Transverse colon (tissue), 4 donors: ENCODE results near the gene COL13A1. TPM values are rescaled to one million over a fixed set of nuclear protein-coding genes. Genes with fewer than 3 reads are reported as not detected.

ENCODE experiments used
- DNase-seq: peaks from one replicate; pipeline ENCODE4 v3.0.0-alpha.2; 2019
- H3K27ac ChIP-seq, 4 donors: fragments of 200-600 bp; sonication (generic); 2 replicates each; pipeline ENCODE4 v1.5.1; 2016 to 2018; ENCODE audit warnings: inconsistent platforms in 4 of 4
- H3K27me3 ChIP-seq: fragments of 200-600 bp; sonication (generic); 2 replicates; pipeline ENCODE4 v1.5.1; 2017; ENCODE audit warnings: inconsistent platforms
- H3K36me3 ChIP-seq, 4 donors: fragments of 200-600 bp; sonication (generic); 2 replicates each; pipeline ENCODE4 v1.5.1; 2017 to 2019; ENCODE audit warnings: inconsistent platforms in 4 of 4
- H3K4me1 ChIP-seq, 4 donors: fragments of 200-600 bp; sonication (generic); 2 replicates each; pipeline ENCODE4 v1.5.1; 2017 to 2020; ENCODE audit warnings: inconsistent platforms in 4 of 4
- H3K4me3 ChIP-seq, 4 donors: fragments of 200-600 bp; sonication (generic); 1 replicate in 1 of 4; 2 replicates in 3 of 4; pipeline versions ENCODE4 v1.5.1 to v1.6.1; 2017 to 2019; ENCODE audit warnings: inconsistent platforms in 4 of 4
- H3K9me3 ChIP-seq, 2 donors: fragments of 200-600 bp; sonication (generic); 2 replicates each; pipeline ENCODE4 v1.5.1; 2017 to 2019; ENCODE audit warnings: inconsistent platforms in 2 of 2
- EP300 ChIP-seq: sonication (generic); formaldehyde crosslinking; IDR thresholded peaks from one replicate; pipeline ENCODE4 v1.6.1; 2017; ENCODE audit warnings: antibody characterized with exemption, low read depth
- POLR2A ChIP-seq: fragments of 450-650 bp; IDR thresholded peaks from one replicate; pipeline ENCODE4 v1.6.1; 2016; ENCODE audit warnings: antibody characterized with exemption, mild to moderate bottlenecking, moderate library complexity
- POLR2AphosphoS5 ChIP-seq, 3 donors: sonication (generic); formaldehyde crosslinking; IDR thresholded peaks; one replicate each; pipeline ENCODE4 v1.6.1; 2016; ENCODE audit warnings: antibody characterized with exemption in 3 of 3
- WGBS, 2 donors: methylation state at CpG; one replicate each; pipeline ENCODE4 v1.1.5; 2018; ENCODE audit warnings: low coverage in 1 of 2; 5-methylcytosine and 5-hydroxymethylcytosine counted together
- in situ Hi-C, 4 donors: fragments of 200-750 bp; cut with MboI; loops; one replicate each; pipeline versions ENCODE4 v1.15.0 to v1.15.1; 2017; ENCODE audit warnings: low sequenced_read_pairs in 3 of 4, low pct_ligation_motif_present in 1 of 4, low pct_unique_long_range_greater_than_20kb in 1 of 4
- intact Hi-C: fragments of 100-400 bp; cut with DNase I; formaldehyde crosslinking; loops from one replicate; pipeline ENCODE4 v1.15.1; 2023; ENCODE audit warnings: low total_unique reads
- total RNA-seq, 4 donors: library from RNA; depleted of rRNA; stranded (reverse); fragments of >200 nt; gene quantifications; one replicate each; pipeline ENCODE4 v1.1.0, GENCODE V29; 2016
- TF ChIP-seq, protein P1 (sequence below), 5 experiments: fragments of 200-600 bp in 3 of 5; fragments of 450-650 bp in 2 of 5; sonication (generic) in 3 of 5; IDR thresholded peaks; 1 replicate in 2 of 5; 2 replicates in 3 of 5; pipeline ENCODE4 v1.5.1; 2016 to 2017; ENCODE audit warnings: antibody characterized with exemption in 5 of 5, inconsistent platforms in 3 of 5, mild to moderate bottlenecking in 2 of 5, moderate library complexity in 1 of 5

Gene COL13A1
- total RNA-seq, 4 donors from 2014 or later: 0.68 to 8.2 (median 2.1) TPM

DNA sequence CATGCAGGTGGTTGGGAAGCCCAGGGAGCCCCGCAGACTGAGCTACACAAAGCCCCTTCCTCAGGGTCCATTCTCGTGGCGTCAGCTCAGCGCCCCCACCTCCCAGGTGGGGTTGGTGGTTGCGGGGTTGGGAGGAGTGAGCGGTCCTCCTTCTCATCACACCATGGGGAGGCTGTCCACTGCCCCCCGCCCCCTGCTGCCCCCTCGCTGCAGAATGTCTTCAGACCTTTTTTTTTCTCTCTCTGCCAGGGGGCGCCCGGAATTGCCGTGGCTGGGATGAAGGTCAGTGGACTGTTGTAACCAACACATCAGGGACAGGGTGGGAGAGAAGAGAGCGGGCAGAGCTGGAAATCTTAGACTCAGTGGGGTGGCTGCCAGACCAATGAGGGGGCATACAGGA is 116.3 kb downstream of the COL13A1 start:
- no peak overlapping the region for H3K4me3 ChIP-seq
- TF ChIP-seq POLR2A (no peak), POLR2AphosphoS5 (IDR thresholded peaks at IDR 0.05) (no peak), EP300 (no peak)
- TF ChIP-seq, protein P1, sequence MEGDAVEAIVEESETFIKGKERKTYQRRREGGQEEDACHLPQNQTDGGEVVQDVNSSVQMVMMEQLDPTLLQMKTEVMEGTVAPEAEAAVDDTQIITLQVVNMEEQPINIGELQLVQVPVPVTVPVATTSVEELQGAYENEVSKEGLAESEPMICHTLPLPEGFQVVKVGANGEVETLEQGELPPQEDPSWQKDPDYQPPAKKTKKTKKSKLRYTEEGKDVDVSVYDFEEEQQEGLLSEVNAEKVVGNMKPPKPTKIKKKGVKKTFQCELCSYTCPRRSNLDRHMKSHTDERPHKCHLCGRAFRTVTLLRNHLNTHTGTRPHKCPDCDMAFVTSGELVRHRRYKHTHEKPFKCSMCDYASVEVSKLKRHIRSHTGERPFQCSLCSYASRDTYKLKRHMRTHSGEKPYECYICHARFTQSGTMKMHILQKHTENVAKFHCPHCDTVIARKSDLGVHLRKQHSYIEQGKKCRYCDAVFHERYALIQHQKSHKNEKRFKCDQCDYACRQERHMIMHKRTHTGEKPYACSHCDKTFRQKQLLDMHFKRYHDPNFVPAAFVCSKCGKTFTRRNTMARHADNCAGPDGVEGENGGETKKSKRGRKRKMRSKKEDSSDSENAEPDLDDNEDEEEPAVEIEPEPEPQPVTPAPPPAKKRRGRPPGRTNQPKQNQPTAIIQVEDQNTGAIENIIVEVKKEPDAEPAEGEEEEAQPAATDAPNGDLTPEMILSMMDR (IDR thresholded peaks at IDR 0.05): no peak
- no peak overlapping the region for H3K27ac ChIP-seq
- intact Hi-C loops (loop anchor here (5.0 kb wide), 1 partner anchor 276 kb away; no protein-coding TSS in a partner anchor), in situ Hi-C loops (no loop called here)
- no peak for DNase-seq
- no peaks in the 10 kb centered on the region for H3K9me3 ChIP-seq
- H3K4me1 ChIP-seq: peaks cover 2 to 17% (median 9%) of the 10 kb centered on the region in 4 donors
- no peaks in the 10 kb centered on the region for H3K36me3 ChIP-seq
- WGBS, 2 donors: 64% methylated on average over 12 of the region's 12 CpGs; no CpG with 5 or more reads in 1 of the 2 donors
- H3K27me3 ChIP-seq: no peaks in the 10 kb centered on the region

DNA sequence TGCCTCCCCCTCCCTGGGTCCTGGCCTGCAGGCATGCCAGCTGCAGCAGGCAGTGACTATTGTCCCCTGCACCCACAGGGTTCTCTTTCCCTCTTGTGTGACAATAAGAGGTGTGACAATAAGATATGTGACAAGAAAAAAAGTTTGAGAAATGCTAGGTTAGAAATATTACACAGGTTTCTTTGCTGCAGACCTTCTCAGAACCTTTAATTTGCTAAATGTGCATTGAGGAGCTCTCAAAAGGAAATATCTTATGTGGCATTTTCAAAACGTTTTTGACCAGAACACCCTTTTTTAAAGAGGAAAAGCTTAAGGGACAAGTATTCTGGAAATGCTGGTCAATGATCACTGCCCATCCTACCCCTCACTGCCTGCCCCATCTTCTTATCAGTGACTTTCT is 117.5 kb downstream of the COL13A1 start:
- H3K27me3 ChIP-seq: no peaks in the 10 kb centered on the region
- H3K4me1 ChIP-seq: peaks cover 0 to 4% (median 2%) of the 10 kb centered on the region in 4 donors
- DNase-seq: no peak
- H3K4me3 ChIP-seq: no peak overlapping the region
- H3K27ac ChIP-seq: no peak overlapping the region
- 0 to 9% methylated on average over 1 of the region's 1 CpG for WGBS, 2 donors
- H3K9me3 ChIP-seq: no peaks in the 10 kb centered on the region
- no peaks in the 10 kb centered on the region for H3K36me3 ChIP-seq
- intact Hi-C loops: loop anchor here (5.0 kb wide), 1 partner anchor 277 kb away; no protein-coding TSS in a partner anchor
- in situ Hi-C loops: no loop called here
- TF ChIP-seq POLR2AphosphoS5 (IDR thresholded peaks at IDR 0.05) (no peak), POLR2A (no peak), EP300 (no peak)
- TF ChIP-seq, protein P1 (IDR thresholded peaks at IDR 0.05): no peak

- Histone ChIP-seq H3K27ac (no peak overlapping the region), H3K9me3 (no peaks in the 10 kb centered on the region), H3K27me3 (no peaks in the 10 kb centered on the region), H3K4me1 (no peaks in the 10 kb centered on the region), H3K4me3 (no peak overlapping the region), H3K36me3 (no peaks in the 10 kb centered on the region)
- TF ChIP-seq EP300 (no peak), POLR2AphosphoS5 (IDR thresholded peaks at IDR 0.05) (no peak), POLR2A (no peak)
- TF ChIP-seq, protein P1 (IDR thresholded peaks at IDR 0.05): no peak
- in situ Hi-C loops: no loop called here
- intact Hi-C loops: no loop called here
- no peak for DNase-seq
- WGBS, 2 donors: 75 to 82% methylated on average over 4 to 5 of the region's 5 CpGs
Observed at GRCh38 chr10:69925111-69925510, 123.4 kb downstream of the COL13A1 start.

GRCh38 chr10:69928339-69928738 is 126.6 kb downstream of the COL13A1 start:
- Histone ChIP-seq H3K27ac (no peak overlapping the region), H3K4me3 (no peak overlapping the region), H3K4me1 (no peaks in the 10 kb centered on the region), H3K9me3 (no peaks in the 10 kb centered on the region), H3K27me3 (no peaks in the 10 kb centered on the region), H3K36me3 (no peaks in the 10 kb centered on the region)
- 75 to 78% methylated on average over 3 of the region's 3 CpGs for WGBS, 2 donors
- intact Hi-C loops (no loop called here), in situ Hi-C loops (no loop called here)
- DNase-seq: no peak
- TF ChIP-seq POLR2AphosphoS5 (IDR thresholded peaks at IDR 0.05) (no peak), EP300 (no peak), POLR2A (no peak)
- TF ChIP-seq, protein P1 (IDR thresholded peaks at IDR 0.05): no peak
